HG02938 (cell line): ENCODE data around the gene CPD.
A peak's percentile ranks its signal among the peaks of the same experiment; 100 is the strongest.
"Not testable (repeated sequence)": the region's sequence is repeated elsewhere in the genome, so short reads cannot be mapped to it uniquely, and the experiment has no call there.

Source experiments
- ATAC-seq: cut with Tn5 transposase; IDR thresholded peaks from one replicate; pipeline ENCODE4 v1.9.1; 2021; ENCODE audit warnings: mild to moderate bottlenecking, moderate library complexity; ENCODE audit not compliant: unreplicated experiment

Gene CPD

DNA sequence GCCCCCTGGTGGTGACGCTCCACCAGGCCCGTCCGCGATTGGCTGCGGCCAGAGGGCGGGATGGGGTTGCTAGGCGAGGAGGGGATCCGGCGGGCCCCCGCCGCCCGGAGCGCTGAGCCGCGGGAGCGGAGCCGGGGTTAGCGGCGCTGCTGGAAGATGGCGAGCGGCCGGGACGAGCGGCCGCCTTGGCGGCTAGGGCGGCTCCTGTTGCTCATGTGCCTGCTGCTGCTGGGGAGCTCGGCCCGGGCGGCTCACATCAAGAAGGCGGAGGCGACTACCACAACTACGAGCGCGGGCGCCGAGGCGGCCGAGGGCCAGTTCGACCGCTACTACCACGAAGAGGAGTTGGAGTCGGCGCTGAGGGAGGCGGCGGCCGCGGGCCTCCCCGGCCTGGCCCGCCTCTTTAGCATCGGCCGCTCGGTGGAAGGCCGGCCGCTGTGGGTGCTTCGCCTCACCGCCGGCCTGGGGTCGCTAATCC lies at the start of gene CPD:
Gene CPD, plus strand, starts transcription at position 103 of the 478 bp plus-strand sequence. Its CDS starts 54 bp downstream, at position 157.
- peak; percentile 71 for ATAC-seq

DNA sequence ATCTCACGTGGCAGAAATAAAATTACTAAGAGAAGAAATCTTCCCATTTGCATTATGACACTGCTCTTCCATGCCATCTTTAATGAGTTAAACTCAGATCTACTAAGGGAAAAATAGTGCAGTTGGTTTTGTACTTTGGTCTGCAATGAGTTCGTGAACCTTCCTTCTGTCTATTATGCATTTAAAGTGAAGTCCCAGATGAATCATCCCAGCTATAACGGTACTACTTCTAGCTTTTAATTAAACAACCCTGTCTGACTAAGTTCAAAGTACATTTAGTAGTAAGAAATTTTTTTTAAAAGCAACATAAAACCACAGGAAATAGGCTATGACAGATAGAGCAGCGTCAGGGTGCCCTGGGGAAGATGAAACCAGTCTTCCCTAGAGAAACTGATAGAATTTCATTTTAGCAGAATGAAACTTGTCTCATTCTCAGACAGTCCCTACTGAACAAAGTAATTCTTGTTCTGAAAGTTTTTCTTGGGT lies 46.6 kb upstream of the CPD start:
- peak; percentile 63 for ATAC-seq

DNA sequence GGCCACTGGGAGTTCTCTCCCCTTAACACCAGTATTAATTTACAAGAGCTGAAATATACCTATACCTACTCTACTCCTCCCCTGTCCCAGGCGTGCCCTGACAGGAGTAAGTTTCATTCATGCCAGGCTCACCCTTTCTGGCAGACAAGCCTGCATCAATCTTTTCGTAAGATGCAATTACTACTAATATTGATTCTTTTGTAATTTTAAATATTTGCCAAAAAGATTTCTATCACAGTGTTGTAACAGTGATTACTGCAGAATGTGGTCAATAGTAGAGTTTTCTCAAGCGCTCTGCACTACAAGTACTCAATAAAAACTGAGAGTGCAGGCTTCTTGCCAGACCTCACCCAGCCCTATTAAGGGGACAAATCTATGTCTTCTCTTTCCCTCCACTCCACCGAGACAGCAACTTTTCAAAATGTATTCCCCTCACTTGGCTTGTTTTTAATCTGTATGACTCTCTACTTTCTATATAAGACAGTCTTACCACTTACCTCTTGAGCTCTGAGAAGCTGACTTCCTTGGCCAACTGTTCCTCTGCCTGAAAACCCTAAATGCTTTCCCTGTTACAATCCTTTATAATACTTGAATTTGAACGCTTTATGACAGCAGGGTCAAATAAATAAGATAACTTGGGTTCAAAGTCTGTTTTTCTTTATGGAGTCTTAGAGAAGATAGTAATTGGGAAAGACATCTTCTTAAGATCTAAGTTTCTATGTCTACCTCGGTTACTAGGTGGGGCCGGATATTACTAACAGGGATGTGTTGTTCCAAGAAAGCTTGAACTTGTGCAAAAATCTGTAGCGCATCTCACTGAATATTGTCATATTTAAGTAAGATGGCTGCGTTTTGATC lies 45.0 kb upstream of the CPD start, which contains the start of gene TMIGD1:
Gene TMIGD1, minus strand, starts transcription at position 555 of the 858 bp plus-strand sequence. CDS start 1,924 bp downstream, outside the sequence.
- ATAC-seq, result no peak

GRCh38 chr17:30334421-30334820 lies 44.3 kb upstream of the CPD start:
- no peak for ATAC-seq

- ATAC-seq, result no peak
Measured at GRCh38 chr17:30336369-30337171, 42.2 kb upstream of the CPD start.

DNA sequence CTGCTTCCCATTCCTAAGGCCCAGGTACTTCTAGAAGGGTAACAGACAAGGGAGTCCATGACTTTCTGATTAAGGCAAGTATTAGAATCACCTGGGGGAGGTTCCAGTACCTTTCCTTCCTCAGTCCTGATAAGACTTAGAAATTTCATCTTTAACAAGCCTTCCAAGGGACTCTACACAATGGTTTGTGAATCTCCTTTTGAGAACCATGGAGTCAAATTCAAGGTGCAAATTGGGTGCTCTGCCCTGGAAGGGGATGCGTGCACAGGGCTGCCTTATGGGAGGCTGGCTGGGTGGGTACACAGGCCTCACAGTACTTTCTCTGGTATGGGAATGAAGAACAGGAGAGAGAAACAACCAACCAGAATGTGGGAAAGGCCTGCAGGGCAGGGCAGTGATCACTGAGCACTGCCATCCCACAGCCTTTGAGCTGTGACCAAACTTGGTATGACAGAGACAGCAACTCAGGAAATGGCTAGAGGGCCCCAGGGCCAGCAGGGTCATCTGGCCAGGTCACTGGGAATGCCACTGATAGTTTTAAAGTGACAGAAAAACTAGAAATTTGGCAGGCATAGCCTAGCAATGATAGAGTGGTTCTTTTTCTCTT lies 41.2 kb upstream of the CPD start:
- ATAC-seq, result no peak

DNA sequence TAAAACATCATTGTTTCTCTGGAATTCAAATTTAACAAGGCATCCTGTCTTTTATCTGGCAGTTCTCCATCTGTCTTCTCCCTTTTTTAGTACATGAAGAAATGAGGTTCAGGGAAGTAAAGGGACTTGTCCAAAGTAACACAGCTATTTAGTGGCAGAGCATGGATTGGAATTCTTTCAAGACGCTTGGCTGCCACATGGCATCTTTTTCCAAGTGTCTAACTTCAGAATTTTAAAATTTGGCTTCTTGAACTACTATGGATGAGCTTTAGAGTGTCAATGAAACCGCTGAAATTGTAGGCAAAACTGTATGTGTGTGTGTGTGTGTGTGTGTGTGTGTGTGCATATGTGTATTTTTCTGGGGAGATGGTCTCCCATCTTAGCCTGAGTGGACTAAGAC lies 39.6 kb upstream of the CPD start:
- ATAC-seq, result no peak

DNA sequence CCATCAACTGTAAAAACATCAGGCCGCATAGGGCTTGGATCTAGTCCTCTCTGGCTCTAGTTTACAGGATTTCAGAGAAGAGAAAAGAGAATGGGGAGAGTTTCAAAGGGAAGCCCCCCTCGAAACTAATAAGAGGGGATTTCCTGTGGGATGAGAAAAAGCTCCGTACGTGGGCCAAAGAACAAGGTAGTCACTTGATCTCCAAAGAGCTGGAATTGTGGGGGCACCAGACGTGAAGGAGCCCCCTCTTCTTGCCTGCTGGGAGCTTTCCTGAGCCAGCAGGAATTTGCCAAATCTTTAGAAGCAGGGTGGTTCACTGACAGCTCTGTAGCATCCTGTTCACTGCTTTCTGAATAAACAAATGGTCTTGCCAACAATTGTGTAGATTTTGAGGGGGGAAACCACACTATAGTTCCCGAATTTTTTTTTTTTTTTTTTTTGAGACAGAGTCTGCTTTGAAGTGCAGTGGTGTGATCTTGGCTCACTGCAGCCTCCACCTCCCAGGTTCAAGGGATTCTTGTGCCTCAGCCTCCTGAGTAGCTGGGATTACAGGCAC lies 37.8 kb upstream of the CPD start:
- no peak for ATAC-seq

- ATAC-seq, result no peak
Measured at GRCh38 chr17:30341703-30342249, 37.0 kb upstream of the CPD start.

- not testable (repeated sequence) for ATAC-seq
Measured at GRCh38 chr17:30343244-30343643, 35.5 kb upstream of the CPD start.

DNA sequence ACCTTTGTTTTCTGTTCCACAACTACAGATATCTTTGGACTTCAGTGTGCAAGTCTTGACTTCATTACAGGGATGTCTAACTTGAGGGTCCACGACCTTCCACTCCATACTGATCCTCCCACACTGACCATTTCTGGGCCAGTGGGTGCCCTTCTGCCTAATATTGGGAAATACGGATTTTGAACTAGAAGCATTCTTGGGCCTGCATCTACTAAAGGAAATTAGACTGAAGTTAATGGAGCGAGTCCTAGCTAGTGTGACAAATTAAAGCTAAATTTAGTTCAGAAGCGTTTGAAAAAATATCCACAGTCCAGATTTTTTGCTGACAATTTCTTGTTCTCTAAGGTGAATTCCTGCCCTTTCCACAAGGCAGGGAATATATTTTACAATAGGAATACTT lies 34.9 kb upstream of the CPD start:
- no peak for ATAC-seq

- no peak for ATAC-seq
Measured at GRCh38 chr17:30344283-30345088, 34.2 kb upstream of the CPD start.

GRCh38 chr17:30345089-30345433 lies 33.7 kb upstream of the CPD start:
- ATAC-seq, result no peak

DNA sequence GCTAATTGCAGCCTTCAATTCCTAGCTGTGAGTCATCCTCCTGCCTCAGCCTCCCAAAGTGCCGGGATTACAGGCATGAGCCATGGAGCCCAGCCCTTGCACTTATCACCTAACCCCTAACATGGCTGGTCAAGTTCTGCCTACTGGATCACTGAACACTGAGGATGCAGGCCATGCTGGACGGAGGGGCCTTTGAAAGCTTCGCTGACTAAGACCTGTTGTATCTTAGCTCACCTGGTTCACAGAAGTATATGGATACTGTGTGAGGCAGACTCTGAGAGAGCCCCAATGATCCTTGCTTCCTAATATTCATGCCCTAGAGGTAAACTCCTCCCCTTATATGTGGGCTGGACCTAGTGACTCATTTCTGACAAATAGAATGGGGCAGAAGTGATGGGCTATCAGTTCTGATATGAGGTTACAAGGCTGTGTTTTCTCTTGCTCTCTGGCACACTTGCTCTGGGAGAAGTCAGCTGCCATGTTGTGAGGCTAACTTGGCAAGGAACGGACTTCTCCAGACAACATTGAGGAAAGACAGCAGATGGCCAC lies 33.1 kb upstream of the CPD start:
- ATAC-seq, result no peak

GRCh38 chr17:30346221-30346795 lies 32.4 kb upstream of the CPD start:
- ATAC-seq, result no peak

DNA sequence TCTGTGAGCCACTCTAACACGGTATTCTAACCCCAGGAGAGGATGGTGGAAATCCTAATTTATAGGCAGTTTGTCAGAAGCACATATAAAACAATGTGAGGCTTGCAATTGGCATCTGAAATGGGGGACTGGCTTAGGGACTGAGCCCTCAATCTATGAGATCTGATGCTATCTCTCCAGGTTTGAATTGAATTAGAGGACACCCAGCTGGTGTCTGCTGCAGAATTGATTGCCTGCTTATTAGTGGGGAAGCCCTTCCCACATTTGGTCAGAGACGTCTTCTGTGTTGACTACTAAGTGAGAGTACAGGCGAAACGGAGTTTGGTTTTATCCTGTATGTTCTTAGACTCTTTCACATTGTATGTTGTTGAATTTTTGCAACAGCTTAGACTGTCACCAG lies 31.2 kb upstream of the CPD start:
- no peak for ATAC-seq

GRCh38 chr17:30349252-30349651 lies 29.5 kb upstream of the CPD start:
- no peak for ATAC-seq

DNA sequence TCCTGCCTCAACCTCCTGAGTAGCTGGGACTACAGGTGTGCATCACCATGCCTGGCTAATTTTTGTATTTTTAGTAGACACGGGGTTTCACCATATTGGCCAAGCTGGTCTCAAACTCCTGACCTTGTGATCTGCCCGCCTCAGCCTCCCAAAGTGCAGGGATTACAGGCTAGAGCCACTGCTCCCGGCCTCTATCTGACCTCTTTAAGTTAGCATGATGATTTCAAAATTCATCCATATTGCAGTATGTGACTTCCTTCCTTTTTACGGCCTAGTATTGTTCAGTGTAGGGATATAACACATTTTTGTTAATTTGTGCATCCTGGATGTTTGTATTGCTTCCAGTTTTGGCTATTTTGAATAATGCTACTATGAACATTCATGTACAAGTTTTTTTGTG lies 27.5 kb upstream of the CPD start:
- not testable (repeated sequence) for ATAC-seq

- no peak for ATAC-seq
Measured at GRCh38 chr17:30351735-30352134, 27.0 kb upstream of the CPD start.
